HuH-7.5 (cell line): ENCODE results near the gene MAP2K5.
A peak's percentile ranks its signal among the peaks of the same experiment; 100 is the strongest.

ENCODE experiments used
- DNase-seq: peaks from one replicate; pipeline ENCODE4 v3.0.0; 2011; ENCODE audit warnings: low spot score

Gene MAP2K5

GRCh38 chr15:67806536-67806935 is 264.0 kb downstream of the MAP2K5 start:
- no peak for DNase-seq

GRCh38 chr15:67807141-67807540 is 264.6 kb downstream of the MAP2K5 start:
- no peak for DNase-seq

DNA sequence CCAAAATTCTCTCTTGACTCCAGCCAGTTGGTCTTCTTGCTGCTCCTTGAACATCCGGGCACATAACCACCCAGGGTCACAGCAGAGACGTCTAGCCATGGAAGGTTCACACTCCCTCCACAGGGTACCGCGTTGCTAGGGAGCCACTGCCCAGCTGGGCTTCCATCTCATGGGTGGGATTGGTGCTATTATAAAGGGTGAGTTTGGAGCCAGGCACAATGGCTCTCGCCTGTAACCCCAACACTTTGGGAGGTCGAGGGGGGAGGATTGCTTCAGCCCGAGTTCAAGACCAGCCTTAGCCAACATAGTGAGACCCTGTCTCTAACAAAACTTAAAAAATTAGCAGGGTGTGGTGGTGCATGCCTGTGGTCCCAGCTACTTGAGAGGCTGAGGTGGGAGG is 265.3 kb downstream of the MAP2K5 start:
- DNase-seq: no peak

GRCh38 chr15:67808821-67809220 is 266.3 kb downstream of the MAP2K5 start:
- no peak for DNase-seq

- no peak for DNase-seq
Observed at GRCh38 chr15:67809441-67809840, 266.9 kb downstream of the MAP2K5 start.

GRCh38 chr15:67809866-67810265 is 267.4 kb downstream of the MAP2K5 start:
- DNase-seq: no peak

GRCh38 chr15:67812241-67812644 is 269.7 kb downstream of the MAP2K5 start:
- DNase-seq: no peak

- no peak for DNase-seq
Observed at GRCh38 chr15:67813104-67813634, 270.7 kb downstream of the MAP2K5 start.

- no peak for DNase-seq
Observed at GRCh38 chr15:67815036-67815592, 272.6 kb downstream of the MAP2K5 start.

DNA sequence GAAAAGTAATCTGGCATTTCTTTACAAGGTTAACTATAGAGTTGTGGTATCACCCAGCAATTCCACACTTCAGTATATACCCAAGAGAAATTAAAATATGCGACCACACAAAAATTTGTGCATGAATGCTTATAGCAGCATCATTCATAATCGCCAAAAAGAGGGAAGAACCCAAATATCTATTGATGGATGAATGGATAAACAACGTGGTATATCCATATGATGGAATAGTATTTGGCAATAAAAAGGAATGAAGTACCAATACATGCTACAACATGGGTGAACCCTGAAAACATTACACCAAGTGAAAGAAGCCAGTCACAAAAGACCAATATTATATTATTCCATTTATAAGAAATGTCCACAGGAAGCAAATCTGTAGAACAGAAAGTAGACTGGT is 274.2 kb downstream of the MAP2K5 start:
- DNase-seq: no peak

DNA sequence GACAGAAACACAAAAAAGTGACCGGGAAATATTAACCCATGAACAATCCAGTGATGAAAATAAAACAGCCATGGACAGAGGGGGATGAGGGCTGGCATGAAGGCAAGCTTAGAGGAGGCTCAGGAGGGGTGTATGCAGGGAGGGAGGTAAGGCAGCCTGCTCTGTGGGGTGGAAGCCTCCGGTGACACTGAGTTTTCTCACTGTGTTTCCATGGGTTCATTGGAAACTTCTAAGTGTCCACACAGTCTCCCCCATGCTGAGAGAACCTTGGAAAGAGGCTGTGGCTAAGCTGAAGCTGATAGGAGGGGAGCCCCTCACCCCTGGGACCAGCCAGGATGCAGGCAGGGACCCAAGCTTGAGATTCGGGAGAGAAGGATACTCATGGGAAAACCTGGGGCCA is 276.0 kb downstream of the MAP2K5 start:
- DNase-seq: no peak

DNA sequence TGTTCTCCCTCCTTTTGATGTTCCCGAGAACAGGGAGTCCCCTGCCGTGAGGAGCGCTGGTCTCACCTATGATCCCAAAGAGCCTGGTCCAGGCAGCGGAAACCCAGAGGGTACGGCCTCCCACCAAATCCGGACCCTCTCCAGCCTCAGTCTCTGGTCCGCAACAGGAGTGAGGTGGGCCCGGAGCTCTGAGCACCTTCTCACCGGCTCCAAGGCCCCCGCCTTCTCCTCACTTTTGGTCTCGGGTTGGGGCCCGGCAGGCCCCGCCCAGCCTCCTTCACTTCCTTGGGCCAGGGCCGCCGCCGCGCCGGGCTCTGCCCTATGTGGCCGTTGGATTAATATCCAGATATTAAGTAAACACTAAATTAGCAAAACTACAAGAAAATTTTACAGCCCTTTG is 277.1 kb downstream of the MAP2K5 start:
- DNase-seq: no peak

DNA sequence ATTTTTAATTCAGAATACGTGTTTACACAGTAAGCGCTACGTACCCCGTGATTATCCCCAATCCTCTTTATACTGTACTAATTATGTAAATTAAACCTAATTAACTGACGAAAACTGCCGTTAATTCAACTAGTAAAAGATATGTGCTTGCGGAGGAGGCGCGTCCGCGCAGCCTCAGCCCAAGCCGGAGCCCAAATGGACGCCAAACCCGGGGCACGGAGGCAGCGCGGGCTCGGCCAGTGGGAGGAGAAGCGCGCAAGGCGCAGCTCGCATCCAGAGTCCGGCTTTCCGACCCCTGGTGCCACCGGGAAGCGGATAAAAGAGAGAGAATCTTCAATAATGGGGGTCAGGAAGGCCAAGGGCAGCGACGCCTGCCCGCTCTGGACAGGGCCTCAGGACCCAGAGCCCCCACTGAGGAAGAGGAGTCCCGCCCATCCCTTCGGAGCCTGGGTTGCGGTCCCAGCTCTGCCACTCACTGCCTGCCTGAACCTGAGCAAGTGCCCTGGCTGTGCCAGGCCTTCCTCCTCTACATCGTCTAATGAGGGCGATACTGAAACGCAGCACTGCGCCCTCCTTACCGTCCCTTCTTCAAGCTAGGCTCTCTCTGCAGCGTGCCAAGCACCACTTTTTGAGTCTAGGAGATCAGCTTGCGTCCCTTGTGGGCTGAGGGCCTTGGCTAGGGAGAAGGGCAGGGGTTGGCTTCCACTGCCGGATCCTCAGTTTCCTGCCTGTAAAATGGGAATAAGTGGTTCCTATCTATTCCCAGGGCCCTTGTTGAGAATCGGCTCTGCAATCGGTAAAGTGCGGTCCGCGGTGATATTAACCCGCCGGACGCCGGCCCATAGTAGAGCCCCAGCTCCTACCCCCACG is 277.9 kb downstream of the MAP2K5 start:
- DNase-seq: peak; percentile 26

GRCh38 chr15:67820992-67821783 is 278.7 kb downstream of the MAP2K5 start:
- DNase-seq: peak; percentile 98

DNA sequence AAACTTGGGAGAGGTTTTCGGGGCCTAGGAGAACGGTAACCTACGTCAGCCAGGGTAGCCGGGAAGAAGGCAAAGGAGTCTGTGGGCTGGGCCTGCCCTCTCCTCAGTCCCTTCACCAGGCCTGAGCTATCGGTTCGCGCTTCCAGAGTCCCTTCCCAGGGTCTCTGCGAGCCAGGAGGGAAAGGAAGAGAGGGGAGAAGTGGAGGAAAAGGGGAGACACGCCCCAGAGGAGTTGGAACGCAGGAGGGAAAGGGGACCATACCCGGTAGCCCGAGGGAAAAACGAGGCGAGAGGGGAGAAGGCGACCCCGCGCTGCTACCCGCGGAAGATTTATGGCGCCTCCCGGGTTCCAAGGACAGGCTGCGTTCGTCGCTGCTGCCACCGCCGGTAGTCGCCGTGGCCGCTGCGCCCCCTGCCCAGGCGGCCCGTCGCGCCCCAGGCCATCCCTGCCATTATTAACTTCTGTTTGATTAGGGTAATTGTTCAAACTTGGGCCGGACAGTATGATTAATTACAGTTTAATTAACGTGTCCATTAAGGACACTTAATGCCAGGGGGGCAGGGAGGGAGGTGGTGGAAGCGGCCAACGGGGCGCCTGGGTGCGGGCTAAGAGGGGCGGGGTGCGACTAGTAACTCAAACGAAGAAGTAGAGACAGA is 279.4 kb downstream of the MAP2K5 start:
- peak; percentile 48 for DNase-seq

- DNase-seq: peak; percentile 56
Observed at GRCh38 chr15:67822537-67823313, 280.2 kb downstream of the MAP2K5 start.

DNA sequence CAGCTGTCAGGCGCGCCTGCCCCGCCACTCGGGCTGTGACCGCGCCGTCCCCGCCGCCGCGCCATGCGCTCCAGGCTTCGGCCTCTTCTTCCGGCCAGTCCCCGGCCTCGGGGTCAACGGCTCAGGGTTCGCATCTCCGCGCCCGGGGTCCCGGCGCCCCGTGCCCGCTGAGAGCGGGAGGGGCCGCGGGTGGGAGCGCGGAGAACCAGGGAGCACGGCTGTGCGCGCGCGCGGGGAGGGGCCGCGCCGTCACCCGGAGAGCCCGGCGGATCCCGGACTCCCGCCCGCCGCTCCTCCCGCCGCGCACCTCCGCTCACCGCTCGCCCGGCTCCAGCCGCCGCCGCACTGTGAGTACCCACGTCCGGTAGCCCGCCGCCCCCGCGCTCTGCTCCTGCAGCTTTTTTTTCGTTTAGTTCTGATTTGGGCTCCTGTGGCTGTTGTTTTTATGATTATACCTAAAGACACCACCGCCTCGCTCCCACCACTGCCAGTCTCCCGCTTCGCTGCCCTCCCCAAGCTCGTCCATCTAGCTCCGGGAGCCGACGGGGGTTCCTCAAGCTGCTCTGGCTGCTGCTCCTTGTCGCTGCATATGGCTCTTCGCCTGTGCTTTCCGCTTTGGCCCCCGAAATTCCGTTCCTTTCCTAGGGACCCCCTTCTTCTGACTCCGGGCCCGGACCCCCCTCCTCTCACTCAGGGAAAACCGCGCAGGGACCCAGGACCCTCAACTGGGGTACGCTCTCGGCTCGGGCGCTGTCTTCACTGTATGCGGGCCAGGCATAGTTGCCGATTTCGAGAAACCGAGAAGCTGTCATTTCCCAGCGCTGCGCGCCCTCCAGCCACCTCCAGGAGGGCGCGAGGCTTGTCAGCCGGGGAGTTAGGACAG is 281.1 kb downstream of the MAP2K5 start:
- DNase-seq: peak; percentile 83

DNA sequence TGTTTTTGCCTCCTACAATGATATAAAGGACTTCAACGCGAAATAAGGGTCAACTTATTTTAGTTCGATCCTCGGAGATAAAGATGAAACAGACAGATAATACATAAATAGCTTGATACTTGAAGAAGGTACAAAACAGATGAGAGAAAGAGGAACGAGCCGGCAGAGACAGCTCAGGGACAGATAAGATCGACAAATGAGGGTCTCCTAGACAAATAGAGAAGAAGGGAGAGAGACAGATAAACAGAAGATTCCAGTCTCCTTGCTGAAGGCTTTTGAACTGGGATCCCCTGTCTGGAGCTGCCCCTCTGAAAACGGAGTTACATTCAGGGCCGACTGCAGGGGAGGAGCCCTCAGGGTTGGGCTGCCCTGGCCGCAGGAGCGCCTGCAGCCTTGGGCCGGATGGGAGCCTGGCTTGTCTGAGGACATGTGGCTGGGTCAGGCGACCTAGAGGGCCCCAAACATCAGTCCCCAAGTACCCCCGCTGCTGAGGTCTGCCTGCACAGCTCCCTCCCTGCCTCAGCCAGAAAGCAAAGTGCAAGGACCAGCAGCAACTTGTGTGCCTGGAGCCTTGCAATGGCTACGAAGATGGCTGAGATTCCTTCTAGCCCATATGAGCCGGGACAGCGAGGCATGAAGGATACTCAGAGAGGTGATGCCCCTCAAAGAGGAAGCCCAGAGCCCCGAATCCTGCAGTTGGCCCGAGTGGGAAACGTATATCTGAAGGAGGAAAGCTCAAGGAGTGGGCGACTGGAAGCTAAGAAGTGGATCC is 281.9 kb downstream of the MAP2K5 start:
- peak; percentile 70 for DNase-seq
